ENCODE data around the gene ANKIB1. TPM values are rescaled to one million over a fixed set of nuclear protein-coding genes. Genes with fewer than 3 reads are reported as not detected.
"Not testable (repeated sequence)": the region's sequence is repeated elsewhere in the genome, so short reads cannot be mapped to it uniquely, and the experiment has no call there.

ANKIB1 gene
- total RNA-seq, 4 donors from 2014 or later: 35.0 to 42.0 (median 39.1) TPM

DNA sequence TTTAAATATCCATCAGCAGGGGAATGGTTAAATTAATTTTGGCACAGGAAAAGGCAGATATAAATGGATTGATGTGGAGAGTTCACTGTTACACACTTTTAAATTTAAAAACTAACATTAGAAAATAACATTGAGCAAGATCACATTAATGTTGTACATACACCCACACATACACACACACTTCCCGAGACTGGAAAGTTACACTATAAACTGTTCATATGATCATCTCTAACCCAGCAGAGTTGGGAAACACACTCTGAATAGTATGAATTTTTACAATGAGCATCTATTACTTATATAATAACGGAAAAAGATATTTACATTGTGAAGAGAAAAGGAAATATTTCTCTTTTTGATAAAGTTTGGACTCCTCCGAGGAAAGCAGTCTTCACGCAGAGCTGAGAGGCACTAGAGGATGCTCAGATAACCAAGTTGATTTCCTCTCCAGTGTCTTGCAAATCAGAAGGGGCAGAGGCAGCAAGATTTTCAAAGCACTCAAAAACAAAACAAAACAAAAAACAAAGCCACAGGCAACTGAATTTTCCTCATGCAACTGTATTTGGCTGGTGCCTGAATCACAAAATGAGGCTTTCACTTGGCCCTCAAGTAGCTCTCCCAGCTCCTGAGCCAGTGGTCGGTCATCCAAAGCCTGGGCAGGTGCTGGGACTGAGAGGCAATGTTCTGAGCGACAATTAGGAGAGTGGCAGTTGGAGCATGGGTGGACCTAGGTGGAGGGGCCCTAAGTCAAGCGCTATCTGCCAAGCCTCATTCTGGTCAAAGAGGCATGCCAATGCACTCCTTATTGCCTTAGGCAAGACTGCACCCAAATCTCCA lies 191.1 kb downstream of the ANKIB1 start:
- 57 to 61% methylated on average over 5 to 6 of the region's 7 CpGs for WGBS, 2 donors (ENCODE audit: low coverage in 1 of 2)
- TF ChIP-seq EP300 (IDR thresholded peaks at IDR 0.05) (no peak), POLR2A (IDR thresholded peaks at IDR 0.05) (no peak), POLR2AphosphoS5 (IDR thresholded peaks at IDR 0.05) (no peak)
- TF ChIP-seq, protein P1, sequence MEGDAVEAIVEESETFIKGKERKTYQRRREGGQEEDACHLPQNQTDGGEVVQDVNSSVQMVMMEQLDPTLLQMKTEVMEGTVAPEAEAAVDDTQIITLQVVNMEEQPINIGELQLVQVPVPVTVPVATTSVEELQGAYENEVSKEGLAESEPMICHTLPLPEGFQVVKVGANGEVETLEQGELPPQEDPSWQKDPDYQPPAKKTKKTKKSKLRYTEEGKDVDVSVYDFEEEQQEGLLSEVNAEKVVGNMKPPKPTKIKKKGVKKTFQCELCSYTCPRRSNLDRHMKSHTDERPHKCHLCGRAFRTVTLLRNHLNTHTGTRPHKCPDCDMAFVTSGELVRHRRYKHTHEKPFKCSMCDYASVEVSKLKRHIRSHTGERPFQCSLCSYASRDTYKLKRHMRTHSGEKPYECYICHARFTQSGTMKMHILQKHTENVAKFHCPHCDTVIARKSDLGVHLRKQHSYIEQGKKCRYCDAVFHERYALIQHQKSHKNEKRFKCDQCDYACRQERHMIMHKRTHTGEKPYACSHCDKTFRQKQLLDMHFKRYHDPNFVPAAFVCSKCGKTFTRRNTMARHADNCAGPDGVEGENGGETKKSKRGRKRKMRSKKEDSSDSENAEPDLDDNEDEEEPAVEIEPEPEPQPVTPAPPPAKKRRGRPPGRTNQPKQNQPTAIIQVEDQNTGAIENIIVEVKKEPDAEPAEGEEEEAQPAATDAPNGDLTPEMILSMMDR (IDR thresholded peaks at IDR 0.05): no peak
- no peak overlapping the region for H3K4me3 ChIP-seq
- ATAC-seq: no peak
- H3K36me3 ChIP-seq: no peaks in the 10 kb centered on the region
- no peaks in the 10 kb centered on the region for H3K27me3 ChIP-seq
- no peak overlapping the region for H3K27ac ChIP-seq
- no peaks in the 10 kb centered on the region for H3K9me3 ChIP-seq
- H3K4me1 ChIP-seq: no peaks in the 10 kb centered on the region

DNA sequence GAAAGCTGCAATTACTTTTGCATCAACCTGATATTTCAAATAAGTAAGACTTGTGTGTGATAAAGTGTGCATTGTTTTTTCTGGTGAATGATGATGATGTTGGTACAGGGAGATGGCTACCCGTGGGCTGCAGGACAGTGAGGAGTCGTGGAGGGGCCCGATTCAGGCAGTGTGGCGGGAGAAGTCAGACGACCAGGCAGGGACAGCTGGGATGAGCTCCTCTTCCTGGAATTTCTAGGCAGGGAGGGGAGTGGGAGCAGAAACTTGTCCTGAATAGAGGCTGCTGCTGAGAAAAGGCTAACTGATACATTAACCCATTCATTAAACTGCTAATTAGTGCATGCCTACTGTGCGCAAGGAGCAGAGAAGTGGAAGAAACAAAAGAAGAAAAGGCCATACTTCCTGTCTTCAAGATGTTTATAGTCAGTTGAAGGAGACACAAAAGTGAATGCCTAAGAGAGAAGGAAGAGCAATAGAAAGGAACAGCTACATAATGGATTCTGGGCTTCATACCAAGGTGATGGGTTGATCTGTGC lies 192.2 kb downstream of the ANKIB1 start:
- Histone ChIP-seq H3K36me3 (no peaks in the 10 kb centered on the region), H3K4me1 (no peaks in the 10 kb centered on the region), H3K9me3 (no peaks in the 10 kb centered on the region), H3K27ac (no peak overlapping the region), H3K27me3 (no peaks in the 10 kb centered on the region), H3K4me3 (no peak overlapping the region)
- 74 to 79% methylated on average over 6 of the region's 6 CpGs for WGBS, 2 donors (ENCODE audit: low coverage in 1 of 2)
- no peak for ATAC-seq
- no peak for TF ChIP-seq POLR2A (IDR thresholded peaks at IDR 0.05)
- no peak for TF ChIP-seq EP300 (IDR thresholded peaks at IDR 0.05)
- TF ChIP-seq, protein P1 (IDR thresholded peaks at IDR 0.05): no peak
- TF ChIP-seq POLR2AphosphoS5 (IDR thresholded peaks at IDR 0.05): no peak

DNA sequence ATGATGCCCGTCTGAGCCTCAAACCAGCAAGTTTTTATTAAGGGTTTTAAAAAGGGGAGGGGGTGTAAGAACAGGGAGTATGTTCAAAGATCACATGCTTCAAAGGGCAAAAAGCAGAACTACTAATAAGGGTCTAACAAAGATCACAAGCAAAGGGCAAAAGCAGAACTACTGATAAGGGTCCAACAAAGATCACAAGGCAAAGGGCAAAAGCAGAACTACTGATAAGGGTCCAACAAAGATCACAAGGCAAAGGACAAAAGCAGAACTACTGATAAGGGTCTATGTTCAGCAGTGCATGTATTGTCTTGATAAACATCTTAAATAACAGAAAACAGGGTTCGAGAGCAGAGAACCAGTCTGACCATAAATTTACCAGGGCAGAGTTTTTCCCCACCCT lies 196.9 kb downstream of the ANKIB1 start:
- H3K9me3 ChIP-seq, H3K4me3 ChIP-seq, H3K27ac ChIP-seq, H3K36me3 ChIP-seq, H3K27me3 ChIP-seq, ATAC-seq, H3K4me1 ChIP-seq: not testable (repeated sequence)
- 80 to 92% methylated on average over 1 to 2 of the region's 2 CpGs for WGBS, 2 donors (ENCODE audit: low coverage in 1 of 2)

DNA sequence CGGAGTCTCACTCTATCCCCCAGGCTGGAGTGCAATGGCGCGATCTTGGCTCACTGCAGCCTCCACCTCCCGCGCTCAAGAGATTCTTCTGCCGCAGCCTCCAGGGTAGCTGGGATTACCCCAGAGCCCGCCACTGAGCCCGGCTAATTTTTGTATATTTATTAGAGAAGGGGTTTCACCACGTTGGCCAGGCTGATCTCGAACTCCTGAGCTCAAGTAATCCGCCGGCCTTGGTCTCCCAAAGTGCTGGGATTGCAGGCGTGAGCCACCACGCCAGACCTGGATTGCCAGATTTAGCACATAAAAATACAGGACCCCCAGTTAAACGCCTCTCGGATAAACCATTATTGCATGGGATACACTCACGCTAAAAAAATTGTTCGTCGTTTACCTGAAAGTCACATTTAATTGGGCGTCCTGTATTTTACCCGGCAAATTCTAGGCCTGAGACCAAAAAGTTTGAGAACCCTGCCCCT lies 201.1 kb downstream of the ANKIB1 start:
- no peak for ATAC-seq
- H3K4me3 ChIP-seq: peak overlapping the region; percentile 97 to 99
- peaks cover 0 to 23% of the 10 kb centered on the region in 2 donors for H3K36me3 ChIP-seq
- no peaks in the 10 kb centered on the region for H3K9me3 ChIP-seq
- H3K4me1 ChIP-seq: peaks cover 0 to 17% (median 5%) of the 10 kb centered on the region in 3 donors
- TF ChIP-seq POLR2AphosphoS5 (IDR thresholded peaks at IDR 0.05) (no peak), POLR2A (IDR thresholded peaks at IDR 0.05) (no peak), EP300 (IDR thresholded peaks at IDR 0.05) (no peak)
- TF ChIP-seq, protein P1 (IDR thresholded peaks at IDR 0.05): no peak
- no peaks in the 10 kb centered on the region for H3K27me3 ChIP-seq
- H3K27ac ChIP-seq: peak overlapping the region in 3 of 4 donors; percentile 93 to 98 (median 97)
- WGBS, 2 donors (ENCODE audit: low coverage in 1 of 2): 53% methylated on average over 16 of the region's 21 CpGs; no CpG with 5 or more reads in 1 of the 2 donors

DNA sequence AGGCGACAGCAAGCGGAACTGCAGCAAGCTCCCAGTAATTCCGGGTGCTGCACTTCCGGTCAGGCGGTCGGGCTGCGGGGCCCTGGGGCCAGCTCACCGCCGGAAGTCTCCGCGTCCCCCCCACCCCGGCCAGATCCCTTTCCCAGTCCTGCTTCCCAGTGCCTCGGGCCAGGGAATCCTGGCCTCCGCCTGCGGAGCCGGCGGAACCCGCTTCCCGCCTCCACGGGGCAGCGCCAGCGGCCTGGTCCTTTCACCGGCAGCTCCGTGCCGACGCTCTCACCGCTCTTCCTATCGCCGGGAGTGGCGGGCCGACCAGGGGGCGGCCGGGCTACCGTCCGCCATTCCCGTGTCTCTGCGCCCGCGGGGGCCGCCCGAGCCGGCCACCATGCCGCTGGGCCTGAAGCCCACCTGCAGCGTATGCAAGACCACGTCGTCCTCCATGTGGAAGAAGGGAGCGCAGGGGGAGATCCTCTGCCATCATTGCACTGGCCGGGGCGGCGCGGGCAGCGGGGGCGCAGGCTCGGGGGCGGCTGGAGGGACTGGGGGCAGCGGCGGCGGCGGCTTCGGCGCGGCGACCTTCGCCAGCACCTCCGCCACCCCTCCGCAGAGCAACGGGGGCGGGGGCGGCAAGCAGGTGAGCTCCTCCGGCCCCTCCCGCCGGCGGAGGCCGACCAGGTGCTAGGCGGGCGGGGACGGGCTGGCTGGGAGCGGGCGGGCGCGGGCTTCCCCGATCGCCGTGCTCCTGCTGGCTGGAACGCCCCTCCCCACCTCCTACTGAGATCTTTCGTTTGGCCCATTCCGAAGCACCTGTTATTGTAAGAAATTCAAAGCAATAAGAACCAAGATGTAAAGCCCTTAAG lies 201.8 kb downstream of the ANKIB1 start, which contains the start of gene GATAD1:
Gene GATAD1 (plus strand): TSS at position 138 of the 860 bp plus-strand sequence. CDS start 248 bp downstream, at position 386.
- H3K9me3 ChIP-seq: no peaks in the 10 kb centered on the region
- peak; percentile 98 for ATAC-seq
- peak within 1 kb of the TSS; percentile 97 to 99 for H3K4me3 ChIP-seq
- H3K4me1 ChIP-seq: peaks cover 0 to 17% (median 5%) of the 10 kb centered on the region in 3 donors
- no peaks in the 10 kb centered on the region for H3K27me3 ChIP-seq
- H3K36me3 ChIP-seq: peaks cover 0 to 30% of the 10 kb centered on the region in 2 donors
- 0% methylated on average over 3 of the region's 87 CpGs; no CpG with 5 or more reads in 1 of the 2 donors for WGBS, 2 donors (ENCODE audit: low coverage in 1 of 2)
- TF ChIP-seq POLR2AphosphoS5 (IDR thresholded peaks at IDR 0.05): peak; percentile 76
- TF ChIP-seq EP300 (IDR thresholded peaks at IDR 0.05): no peak
- TF ChIP-seq POLR2A (IDR thresholded peaks at IDR 0.05): peak; percentile 67 to 70
- TF ChIP-seq, protein P1 (IDR thresholded peaks at IDR 0.05): peak; percentile 93 to 96 (median 95)
- peak within 1 kb of the TSS; percentile 93 to 98 (median 96) for H3K27ac ChIP-seq
